ENCODE results near the gene MCCD1.

DNA sequence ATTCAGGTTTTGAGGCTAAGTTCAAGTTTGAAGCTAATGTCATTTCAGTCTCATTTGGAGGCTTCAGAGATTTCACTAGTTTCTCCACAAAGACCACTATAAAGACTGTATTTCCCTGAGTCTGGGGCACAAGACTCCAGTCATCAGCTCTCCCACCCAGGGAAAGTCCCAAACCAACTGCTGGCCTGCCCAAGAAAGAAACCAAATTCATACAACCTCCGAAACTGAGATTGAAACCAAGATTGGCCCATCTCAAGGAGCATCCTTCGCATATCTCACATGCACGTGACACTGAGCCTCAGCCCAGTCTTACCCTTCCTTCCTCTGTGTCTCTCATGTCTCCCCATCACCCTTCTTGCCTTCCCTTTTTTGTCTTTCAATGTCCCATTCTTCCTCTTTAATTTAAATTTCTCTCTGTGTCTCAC lies 39.8 kb downstream of the MCCD1 start:
- TF ChIP-seq, protein P1, sequence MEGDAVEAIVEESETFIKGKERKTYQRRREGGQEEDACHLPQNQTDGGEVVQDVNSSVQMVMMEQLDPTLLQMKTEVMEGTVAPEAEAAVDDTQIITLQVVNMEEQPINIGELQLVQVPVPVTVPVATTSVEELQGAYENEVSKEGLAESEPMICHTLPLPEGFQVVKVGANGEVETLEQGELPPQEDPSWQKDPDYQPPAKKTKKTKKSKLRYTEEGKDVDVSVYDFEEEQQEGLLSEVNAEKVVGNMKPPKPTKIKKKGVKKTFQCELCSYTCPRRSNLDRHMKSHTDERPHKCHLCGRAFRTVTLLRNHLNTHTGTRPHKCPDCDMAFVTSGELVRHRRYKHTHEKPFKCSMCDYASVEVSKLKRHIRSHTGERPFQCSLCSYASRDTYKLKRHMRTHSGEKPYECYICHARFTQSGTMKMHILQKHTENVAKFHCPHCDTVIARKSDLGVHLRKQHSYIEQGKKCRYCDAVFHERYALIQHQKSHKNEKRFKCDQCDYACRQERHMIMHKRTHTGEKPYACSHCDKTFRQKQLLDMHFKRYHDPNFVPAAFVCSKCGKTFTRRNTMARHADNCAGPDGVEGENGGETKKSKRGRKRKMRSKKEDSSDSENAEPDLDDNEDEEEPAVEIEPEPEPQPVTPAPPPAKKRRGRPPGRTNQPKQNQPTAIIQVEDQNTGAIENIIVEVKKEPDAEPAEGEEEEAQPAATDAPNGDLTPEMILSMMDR (IDR thresholded peaks at IDR 0.05): no peak
- TF ChIP-seq, protein P2, sequence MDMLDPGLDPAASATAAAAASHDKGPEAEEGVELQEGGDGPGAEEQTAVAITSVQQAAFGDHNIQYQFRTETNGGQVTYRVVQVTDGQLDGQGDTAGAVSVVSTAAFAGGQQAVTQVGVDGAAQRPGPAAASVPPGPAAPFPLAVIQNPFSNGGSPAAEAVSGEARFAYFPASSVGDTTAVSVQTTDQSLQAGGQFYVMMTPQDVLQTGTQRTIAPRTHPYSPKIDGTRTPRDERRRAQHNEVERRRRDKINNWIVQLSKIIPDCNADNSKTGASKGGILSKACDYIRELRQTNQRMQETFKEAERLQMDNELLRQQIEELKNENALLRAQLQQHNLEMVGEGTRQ (CRISPR knock-in tag; IDR thresholded peaks at IDR 0.05): no peak
- TF ChIP-seq CBFB (CRISPR knock-in tag; IDR thresholded peaks at IDR 0.05; ENCODE audit: low read depth) (no peak), OVOL2 (CRISPR knock-in tag; IDR thresholded peaks at IDR 0.05; ENCODE audit: borderline replicate concordance) (no peak), CREB1 (CRISPR knock-in tag; IDR thresholded peaks at IDR 0.05) (no peak), ZNF263 (CRISPR knock-in tag; IDR thresholded peaks at IDR 0.05; ENCODE audit: low read depth) (no peak), ESRRA (CRISPR knock-in tag; IDR thresholded peaks at IDR 0.05; ENCODE audit: borderline replicate concordance) (no peak)
- TF ChIP-seq, protein P3, sequence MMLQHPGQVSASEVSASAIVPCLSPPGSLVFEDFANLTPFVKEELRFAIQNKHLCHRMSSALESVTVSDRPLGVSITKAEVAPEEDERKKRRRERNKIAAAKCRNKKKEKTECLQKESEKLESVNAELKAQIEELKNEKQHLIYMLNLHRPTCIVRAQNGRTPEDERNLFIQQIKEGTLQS (CRISPR knock-in tag; conservative IDR thresholded peaks at IDR 0.05): no peak
